HepG2 (cell line): ENCODE results near the gene MGLL. TPM values are rescaled to one million over a fixed set of nuclear protein-coding genes. Genes with fewer than 3 reads are reported as not detected.

ENCODE experiments used
- ATAC-seq: fragments of 200-7000 bp; cut with Tn5 transposase; 3 replicates; pipeline ENCODE4 v1.9.1; 2020; ENCODE audit warnings: mild to moderate bottlenecking, moderate library complexity
- BruUV-seq: library from RNA; stranded (reverse); fragments of 400-500 nt; replicated peaks from 2 replicates; lab custom pipeline; 2021; lab: Mats Ljungman, UMichigan
- CTCF ChIA-PET: fragments of 300-600 bp; formaldehyde crosslinking; extraction: SDS; loops from one replicate; lab custom pipeline; 2021; ENCODE audit warnings: low total read pairs, inconsistent platforms, low intra/inter-chr PET ratio; lab: Yijun Ruan, JAX
- POLR2A ChIA-PET: fragments of 350-600 bp; sonication (Branson Sonifier 250); formaldehyde crosslinking; loops from one replicate; lab custom pipeline; 2020; ENCODE audit warnings: antibody characterized with exemption, inconsistent platforms; lab: Yijun Ruan, JAX
- DNase-seq: peaks from one replicate; pipeline ENCODE4 v3.0.0-alpha.2; 2015; ENCODE audit warnings: low spot score
- FAIRE-seq: peaks from 3 replicates; lab custom pipeline; 2011; peaks lifted over from hg19 to GRCh38; lab: Jason Lieb, UNC
- H2AFZ ChIP-seq: one replicate; pipeline ENCODE4 v1.6.1; 2011; ENCODE audit warnings: low read length, inconsistent platforms
- H3K27ac ChIP-seq: fragments of 300-600 bp; 3 replicates; pipeline ENCODE4 v1.8.0; 2011; ENCODE audit warnings: mixed run types, mild to moderate bottlenecking, mixed read lengths, low read length, inconsistent platforms; ENCODE audit not compliant: insufficient read depth; ENCODE audit errors: extremely low read length
- H3K27me3 ChIP-seq, 2 experiments: fragments of 200-600 bp in 1 of 2; 2 replicates in 1 of 2; 3 replicates in 1 of 2; pipeline versions ENCODE4 v1.6.0 to v1.8.0; 2011; ENCODE audit warnings: low read length in 2 of 2, mild to moderate bottlenecking in 2 of 2, moderate library complexity in 2 of 2, inconsistent platforms in 1 of 2; ENCODE audit not compliant: insufficient read depth in 2 of 2, control insufficient read depth in 1 of 2
- H3K36me3 ChIP-seq, 2 experiments: fragments of 200-600 bp in 1 of 2; replicated peaks in 1 of 2; 2 replicates in 1 of 2; 3 replicates in 1 of 2; pipeline versions ENCODE4 v1.5.1 to v1.8.0; 2011; ENCODE audit warnings: low read length in 2 of 2, inconsistent platforms in 1 of 2; ENCODE audit not compliant: insufficient read depth in 2 of 2, control insufficient read depth in 1 of 2
- H3K4me1 ChIP-seq: 2 replicates; pipeline ENCODE4 v1.5.1; 2012; ENCODE audit warnings: low read length, inconsistent platforms; ENCODE audit not compliant: insufficient read depth
- H3K4me2 ChIP-seq: 2 replicates; pipeline ENCODE4 v1.6.0; 2011; ENCODE audit warnings: low read depth, low read length, inconsistent platforms
- H3K4me3 ChIP-seq, 3 experiments: fragments of 200-600 bp in 1 of 3; sonication (generic), shearing (Covaris generic) in 1 of 3; replicated peaks in 1 of 3; 2 replicates each; pipeline ENCODE4 v1.5.1; 2011 to 2016; ENCODE audit warnings: low read length in 3 of 3, inconsistent platforms in 2 of 3, low read depth in 2 of 3, mild to moderate bottlenecking in 2 of 3, control low read depth in 1 of 3, mixed read lengths in 1 of 3; ENCODE audit not compliant: insufficient read depth in 1 of 3
- H3K79me2 ChIP-seq: one replicate; pipeline ENCODE4 v1.6.1; 2011; ENCODE audit warnings: low read length, inconsistent platforms; ENCODE audit not compliant: insufficient read depth
- H3K9ac ChIP-seq: 2 replicates; pipeline ENCODE4 v1.6.0; 2011; ENCODE audit warnings: mild to moderate bottlenecking, low read depth, low read length, inconsistent platforms; ENCODE audit not compliant: insufficient read depth
- H3K9me3 ChIP-seq: 2 replicates; pipeline ENCODE4 v1.5.1; 2012; ENCODE audit warnings: mild to moderate bottlenecking, low read length
- H4K20me1 ChIP-seq: 2 replicates; pipeline ENCODE4 v1.6.0; 2011; ENCODE audit warnings: inconsistent platforms, mild to moderate bottlenecking, low read length, moderate library complexity; ENCODE audit not compliant: insufficient read depth
- ATF7 ChIP-seq, 2 experiments: fragments of 450-650 bp in 1 of 2; sonication (generic) in 1 of 2; formaldehyde crosslinking in 1 of 2; IDR thresholded peaks; 2 replicates each; pipeline versions ENCODE4 v1.4.0 to v1.6.1; 2016 to 2020; ENCODE audit warnings: antibody characterized with exemption in 1 of 2, mild to moderate bottlenecking in 1 of 2, missing genetic modification reagents in 1 of 2
- BHLHE40 ChIP-seq: IDR thresholded peaks from 2 replicates; pipeline ENCODE4 v1.6.1; 2011; ENCODE audit warnings: low read length, improper control_type of control experiment
- GABPB1 ChIP-seq: IDR thresholded peaks from 2 replicates; pipeline ENCODE4 v1.6.1; 2016; ENCODE audit warnings: mild to moderate bottlenecking, missing genetic modification reagents, moderate library complexity, missing compliant biosample characterization
- IKZF1 ChIP-seq: fragments of 450-650 bp; IDR thresholded peaks from 2 replicates; pipeline ENCODE4 v1.7.1; 2016
- ZNF260 ChIP-seq: sonication (generic); formaldehyde crosslinking; IDR thresholded peaks from 2 replicates; pipeline ENCODE4 v1.4.0; 2020; ENCODE audit warnings: missing genetic modification reagents, low read depth, mild to moderate bottlenecking, borderline replicate concordance
- ZNF337 ChIP-seq: sonication (generic); formaldehyde crosslinking; IDR thresholded peaks from 2 replicates; pipeline ENCODE4 v1.5.1; 2020; ENCODE audit warnings: missing genetic modification reagents, low read depth, mild to moderate bottlenecking, borderline replicate concordance
- ZNF510 ChIP-seq: sonication (generic); formaldehyde crosslinking; IDR thresholded peaks from 2 replicates; pipeline ENCODE4 v1.4.0; 2020; ENCODE audit warnings: low read depth, mild to moderate bottlenecking, missing genetic modification reagents
- ZNF550 ChIP-seq: sonication (generic); formaldehyde crosslinking; IDR thresholded peaks from 2 replicates; pipeline ENCODE4 v1.4.0; 2020; ENCODE audit warnings: mild to moderate bottlenecking, missing genetic modification reagents, borderline replicate concordance
- WGBS: methylation state at CpG from one replicate; pipeline ENCODE4 v1.1.6; 2017; ENCODE audit warnings: low lambda C conversion rate; 5-methylcytosine and 5-hydroxymethylcytosine counted together
- in situ Hi-C: cut with HindIII; loops from 2 replicates; pipeline ENCODE4 v1.10.0; 2017; ENCODE audit warnings: low pct_unique_long_range_greater_than_20kb; ENCODE audit not compliant: extremely low pct_ligation_motif_present
- intact Hi-C: fragments of 100-400 bp; cut with micrococcal nuclease; formaldehyde crosslinking; loops from one replicate; pipeline ENCODE4 v1.10.0; 2022; ENCODE audit not compliant: unreplicated experiment
- polyA plus RNA-seq, 8 experiments: library from polyadenylated mRNA; depleted of rRNA in 3 of 8; stranded (reverse) in 7 of 8; unstranded in 1 of 8; fragments of >200 nt; fragmentation: Illumina TruSeq in 4 of 8; extraction: Trizol in 4 of 8; gene quantifications; 2 replicates each; pipeline versions ENCODE4 v1.2.1 to v1.2.3, GENCODE V29; 2011 to 2016; ENCODE audit warnings: low read depth in 4 of 8, missing spikeins in 1 of 8, mixed read lengths in 1 of 8; ENCODE audit not compliant: insufficient read depth in 1 of 8
- total RNA-seq, 5 experiments: library from RNA; depleted of rRNA; stranded (reverse); fragments of >200 nt; fragmentation: Illumina TruSeq; extraction: Trizol; gene quantifications; 2 replicates each; pipeline ENCODE4 v1.2.3, GENCODE V29; 2016; ENCODE audit warnings: low read depth in 1 of 5
- TF ChIP-seq, protein P1 (sequence below), 2 experiments: sonication (generic) in 1 of 2; formaldehyde crosslinking in 1 of 2; IDR thresholded peaks; 2 replicates each; pipeline versions ENCODE4 v1.5.1 to v1.6.1; 2011 to 2020; ENCODE audit warnings: borderline replicate concordance in 1 of 2, low read depth in 1 of 2, low read length in 1 of 2, mild to moderate bottlenecking in 1 of 2, missing genetic modification reagents in 1 of 2, moderate library complexity in 1 of 2
- TF ChIP-seq, protein P2 (sequence below): sonication (generic); formaldehyde crosslinking; IDR thresholded peaks from 2 replicates; pipeline ENCODE4 v1.4.0; 2020; ENCODE audit warnings: missing genetic modification reagents, borderline replicate concordance

Gene MGLL
- total and polyA plus RNA-seq, 2 of the 13 experiments (the other 11 are each of a cell fraction or from before 2014, with no cell fraction given) = not detected

DNA sequence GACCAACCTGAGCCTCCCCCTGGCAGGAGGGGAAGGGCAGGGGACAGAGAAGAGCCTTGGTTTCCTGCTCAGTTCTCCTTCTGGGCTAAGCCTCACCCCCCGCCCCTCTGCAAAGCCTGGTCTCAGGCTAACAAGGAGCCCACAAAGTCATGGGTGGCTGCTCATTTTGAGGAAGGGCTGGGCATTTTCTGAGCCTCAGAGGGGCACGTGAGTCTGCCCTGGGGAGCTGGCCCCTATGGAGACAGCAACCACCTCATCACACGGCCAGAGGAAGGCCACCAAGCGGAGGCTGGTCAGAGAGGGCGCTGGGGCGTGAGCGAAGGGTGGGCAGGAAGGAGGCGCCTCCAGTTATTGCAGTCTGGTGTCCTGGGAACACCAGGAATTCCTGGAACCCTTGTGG lies 130.8 kb downstream of the MGLL start:
- BruUV-seq = no TSS peak
- FAIRE-seq = no peak
- no peak overlapping the region for H3K27ac ChIP-seq
- ChIA-PET POLR2A (interaction anchor here (0.6 kb wide), 1 partner anchor 664 kb away, joined by 5 read pairs; no protein-coding TSS in a partner anchor), CTCF (interaction anchor here (1.3 to 1.8 kb wide), 3 partner anchors 141 to 280 kb away, joined by 3 to 6 read pairs (median 4); no protein-coding TSS in a partner anchor)
- no peak overlapping the region for H3K4me3 ChIP-seq
- peaks cover 7% of the 10 kb centered on the region for H3K4me1 ChIP-seq
- no peaks in the 10 kb centered on the region for H4K20me1 ChIP-seq
- H3K36me3 ChIP-seq = no peaks in the 10 kb centered on the region
- H3K4me2 ChIP-seq = no peak overlapping the region
- no peaks in the 10 kb centered on the region for H3K79me2 ChIP-seq
- 40% methylated on average over 7 of the region's 8 CpGs for WGBS
- H2AFZ ChIP-seq = no peak overlapping the region
- TF ChIP-seq IKZF1 (no peak), ZNF550 (CRISPR knock-in tag) (no peak), ZNF260 (CRISPR knock-in tag) (no peak), ZNF510 (no peak), ATF7 (IDR thresholded peaks at IDR 0.05) (no peak), ATF7 (CRISPR knock-in tag; IDR thresholded peaks at IDR 0.05) (no peak), GABPB1 (CRISPR knock-in tag) (no peak), BHLHE40 (no peak), ZNF337 (CRISPR knock-in tag) (no peak)
- TF ChIP-seq, protein P1, sequence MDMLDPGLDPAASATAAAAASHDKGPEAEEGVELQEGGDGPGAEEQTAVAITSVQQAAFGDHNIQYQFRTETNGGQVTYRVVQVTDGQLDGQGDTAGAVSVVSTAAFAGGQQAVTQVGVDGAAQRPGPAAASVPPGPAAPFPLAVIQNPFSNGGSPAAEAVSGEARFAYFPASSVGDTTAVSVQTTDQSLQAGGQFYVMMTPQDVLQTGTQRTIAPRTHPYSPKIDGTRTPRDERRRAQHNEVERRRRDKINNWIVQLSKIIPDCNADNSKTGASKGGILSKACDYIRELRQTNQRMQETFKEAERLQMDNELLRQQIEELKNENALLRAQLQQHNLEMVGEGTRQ (IDR thresholded peaks at IDR 0.05; ENCODE audit: low read depth, low read length) = no peak
- TF ChIP-seq, protein P1 (CRISPR knock-in tag; IDR thresholded peaks at IDR 0.05; ENCODE audit: borderline replicate concordance) = no peak
- TF ChIP-seq, protein P2, sequence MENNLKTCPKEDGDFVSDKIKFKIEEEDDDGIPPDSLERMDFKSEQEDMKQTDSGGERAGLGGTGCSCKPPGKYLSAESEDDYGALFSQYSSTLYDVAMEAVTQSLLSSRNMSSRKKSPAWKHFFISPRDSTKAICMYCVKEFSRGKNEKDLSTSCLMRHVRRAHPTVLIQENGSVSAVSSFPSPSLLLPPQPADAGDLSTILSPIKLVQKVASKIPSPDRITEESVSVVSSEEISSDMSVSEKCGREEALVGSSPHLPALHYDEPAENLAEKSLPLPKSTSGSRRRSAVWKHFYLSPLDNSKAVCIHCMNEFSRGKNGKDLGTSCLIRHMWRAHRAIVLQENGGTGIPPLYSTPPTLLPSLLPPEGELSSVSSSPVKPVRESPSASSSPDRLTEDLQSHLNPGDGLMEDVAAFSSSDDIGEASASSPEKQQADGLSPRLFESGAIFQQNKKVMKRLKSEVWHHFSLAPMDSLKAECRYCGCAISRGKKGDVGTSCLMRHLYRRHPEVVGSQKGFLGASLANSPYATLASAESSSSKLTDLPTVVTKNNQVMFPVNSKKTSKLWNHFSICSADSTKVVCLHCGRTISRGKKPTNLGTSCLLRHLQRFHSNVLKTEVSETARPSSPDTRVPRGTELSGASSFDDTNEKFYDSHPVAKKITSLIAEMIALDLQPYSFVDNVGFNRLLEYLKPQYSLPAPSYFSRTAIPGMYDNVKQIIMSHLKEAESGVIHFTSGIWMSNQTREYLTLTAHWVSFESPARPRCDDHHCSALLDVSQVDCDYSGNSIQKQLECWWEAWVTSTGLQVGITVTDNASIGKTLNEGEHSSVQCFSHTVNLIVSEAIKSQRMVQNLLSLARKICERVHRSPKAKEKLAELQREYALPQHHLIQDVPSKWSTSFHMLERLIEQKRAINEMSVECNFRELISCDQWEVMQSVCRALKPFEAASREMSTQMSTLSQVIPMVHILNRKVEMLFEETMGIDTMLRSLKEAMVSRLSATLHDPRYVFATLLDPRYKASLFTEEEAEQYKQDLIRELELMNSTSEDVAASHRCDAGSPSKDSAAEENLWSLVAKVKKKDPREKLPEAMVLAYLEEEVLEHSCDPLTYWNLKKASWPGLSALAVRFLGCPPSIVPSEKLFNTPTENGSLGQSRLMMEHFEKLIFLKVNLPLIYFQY = no peak
- H3K27me3 ChIP-seq = peaks cover 0 to 6% of the 10 kb centered on the region in 2 experiments; a peak in 2 of 5 replicates
- ATAC-seq = no peak
- no peak for DNase-seq
- in situ Hi-C loops (loop anchor here (5.0 kb wide), 1 partner anchor 141 kb away; no protein-coding TSS in a partner anchor), intact Hi-C loops (loop anchor here (1.0 to 10.0 kb wide), 3 partner anchors 97 to 280 kb away; partner anchors contain the start of genes MCM2 and TPRA1)
- H3K9me3 ChIP-seq = no peaks in the 10 kb centered on the region
- H3K9ac ChIP-seq = no peak overlapping the region
